Left ventricle myocardium inferior (tissue), 1 donor: ENCODE measurements around the gene CCBE1. TPM values are rescaled to one million over a fixed set of nuclear protein-coding genes. Genes with fewer than 3 reads are reported as not detected.
A peak's percentile ranks its signal among the peaks of the same experiment; 100 is the strongest.

Source experiments
- DNase-seq: peaks from one replicate; pipeline ENCODE4 v3.0.0-alpha.2; 2020
- H3K27ac ChIP-seq: fragments of 200-600 bp; replicated peaks from 2 replicates; pipeline ENCODE4 v1.8.0; 2021
- H3K27me3 ChIP-seq: fragments of 200-600 bp; 2 replicates; pipeline ENCODE4 v1.8.0; 2021; ENCODE audit warnings: low read depth
- H3K36me3 ChIP-seq: fragments of 200-600 bp; 2 replicates; pipeline ENCODE4 v1.8.0; 2021
- H3K4me1 ChIP-seq: fragments of 200-600 bp; 2 replicates; pipeline ENCODE4 v1.8.0; 2021
- H3K4me3 ChIP-seq: fragments of 200-600 bp; 2 replicates; pipeline ENCODE4 v1.8.0; 2021; ENCODE audit warnings: mild to moderate bottlenecking, moderate library complexity
- H3K9me3 ChIP-seq: fragments of 200-600 bp; replicated peaks from 2 replicates; pipeline ENCODE4 v1.8.0; 2021
- intact Hi-C: fragments of 100-400 bp; cut with micrococcal nuclease; formaldehyde crosslinking; loops from one replicate; pipeline ENCODE4 v1.11.0; 2022
- total RNA-seq: library from RNA; stranded (reverse); fragmentation: NEBNext Ultra II Directional; extraction: Animal tissue kit (Norgen Biotek cat#: 25700); gene quantifications from one replicate; pipeline ENCODE4 v1.2.1, GENCODE V29; 2021
- TF ChIP-seq, protein P1 (sequence below): fragments of 200-600 bp; IDR thresholded peaks from 2 replicates; pipeline ENCODE4 v1.8.0; 2021; ENCODE audit warnings: antibody characterized with exemption, mild to moderate bottlenecking, borderline replicate concordance
- donor health status: DM: no; HTN: yes; CAD: no; lungs with severe emphysema.

CCBE1 gene
- total RNA-seq, 1 donor from 2014 or later, result 3.2 TPM

DNA sequence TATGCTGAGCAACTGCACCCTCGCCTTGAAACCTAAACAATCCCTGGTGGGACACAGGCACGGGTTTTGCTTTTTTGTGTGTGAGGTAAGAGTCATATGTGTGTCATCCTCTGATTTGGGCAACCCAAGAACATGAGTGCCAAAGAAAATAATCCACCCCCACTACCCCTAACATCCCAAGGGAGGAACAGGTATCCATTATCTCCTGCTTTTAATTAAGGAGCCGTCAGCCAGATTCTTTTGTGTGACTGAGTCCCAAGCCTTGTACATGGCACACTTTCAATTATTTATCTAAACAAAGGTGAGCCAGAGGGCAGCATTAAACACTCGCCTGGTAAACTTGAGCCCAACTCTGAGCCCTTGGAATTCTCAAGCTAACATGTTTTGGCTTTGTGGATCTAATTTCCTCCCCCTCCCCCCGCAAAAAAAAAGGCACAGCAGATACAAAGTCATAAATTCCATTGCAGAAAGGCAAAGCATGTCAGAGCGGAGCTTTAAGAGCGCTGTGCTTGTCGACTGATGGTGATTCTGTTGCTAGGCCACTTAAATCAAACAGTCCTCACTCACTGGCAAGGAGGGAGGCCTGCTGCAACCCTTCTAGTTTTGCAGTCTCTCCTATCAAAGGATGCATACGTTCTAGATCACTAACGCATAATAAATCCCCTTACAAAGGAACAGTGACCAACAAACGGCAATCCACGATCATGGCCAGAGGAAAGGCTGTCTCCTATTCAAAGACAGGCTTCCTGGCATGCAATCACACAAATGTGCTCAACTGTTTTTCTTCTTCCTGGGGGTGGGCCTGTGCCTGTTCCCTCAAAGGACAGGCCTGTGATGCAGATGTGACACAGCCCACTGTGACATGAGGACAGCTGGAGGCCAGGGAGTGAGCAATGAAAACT lies 194.7 kb downstream of the CCBE1 start:
- TF ChIP-seq, protein P1, sequence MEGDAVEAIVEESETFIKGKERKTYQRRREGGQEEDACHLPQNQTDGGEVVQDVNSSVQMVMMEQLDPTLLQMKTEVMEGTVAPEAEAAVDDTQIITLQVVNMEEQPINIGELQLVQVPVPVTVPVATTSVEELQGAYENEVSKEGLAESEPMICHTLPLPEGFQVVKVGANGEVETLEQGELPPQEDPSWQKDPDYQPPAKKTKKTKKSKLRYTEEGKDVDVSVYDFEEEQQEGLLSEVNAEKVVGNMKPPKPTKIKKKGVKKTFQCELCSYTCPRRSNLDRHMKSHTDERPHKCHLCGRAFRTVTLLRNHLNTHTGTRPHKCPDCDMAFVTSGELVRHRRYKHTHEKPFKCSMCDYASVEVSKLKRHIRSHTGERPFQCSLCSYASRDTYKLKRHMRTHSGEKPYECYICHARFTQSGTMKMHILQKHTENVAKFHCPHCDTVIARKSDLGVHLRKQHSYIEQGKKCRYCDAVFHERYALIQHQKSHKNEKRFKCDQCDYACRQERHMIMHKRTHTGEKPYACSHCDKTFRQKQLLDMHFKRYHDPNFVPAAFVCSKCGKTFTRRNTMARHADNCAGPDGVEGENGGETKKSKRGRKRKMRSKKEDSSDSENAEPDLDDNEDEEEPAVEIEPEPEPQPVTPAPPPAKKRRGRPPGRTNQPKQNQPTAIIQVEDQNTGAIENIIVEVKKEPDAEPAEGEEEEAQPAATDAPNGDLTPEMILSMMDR, result no peak
- intact Hi-C loops, result no loop called here
- H3K4me3 ChIP-seq, result no peak overlapping the region
- H3K9me3 ChIP-seq, result no peaks in the 10 kb centered on the region
- H3K36me3 ChIP-seq, result no peaks in the 10 kb centered on the region
- peaks cover 34% of the 10 kb centered on the region for H3K4me1 ChIP-seq
- H3K27me3 ChIP-seq, result no peaks in the 10 kb centered on the region
- H3K27ac ChIP-seq, result peak overlapping the region; percentile 87
- peak; percentile 30 for DNase-seq

DNA sequence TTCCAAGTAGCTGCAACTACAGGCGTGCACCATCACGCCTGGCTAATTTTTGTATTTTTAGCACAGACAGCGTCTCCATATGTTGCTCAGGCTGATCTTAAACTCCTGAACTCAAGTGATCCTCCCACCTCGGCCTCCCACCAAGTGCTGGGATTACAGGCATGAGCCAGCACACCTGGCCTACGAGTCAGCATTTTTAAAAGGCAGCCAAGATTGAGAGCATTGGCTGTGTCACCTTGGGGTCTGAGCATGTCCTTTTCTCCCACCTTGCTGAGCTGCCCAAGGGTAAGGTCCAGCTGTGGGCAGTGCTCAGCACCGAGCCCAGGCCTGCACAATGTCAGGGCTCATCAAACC lies 195.3 kb downstream of the CCBE1 start:
- no peaks in the 10 kb centered on the region for H3K36me3 ChIP-seq
- no peak overlapping the region for H3K4me3 ChIP-seq
- H3K27ac ChIP-seq, result peak overlapping the region; percentile 87
- intact Hi-C loops, result no loop called here
- H3K4me1 ChIP-seq, result peaks cover 34% of the 10 kb centered on the region
- no peaks in the 10 kb centered on the region for H3K9me3 ChIP-seq
- TF ChIP-seq, protein P1, result no peak
- DNase-seq, result no peak
- H3K27me3 ChIP-seq, result no peaks in the 10 kb centered on the region

DNA sequence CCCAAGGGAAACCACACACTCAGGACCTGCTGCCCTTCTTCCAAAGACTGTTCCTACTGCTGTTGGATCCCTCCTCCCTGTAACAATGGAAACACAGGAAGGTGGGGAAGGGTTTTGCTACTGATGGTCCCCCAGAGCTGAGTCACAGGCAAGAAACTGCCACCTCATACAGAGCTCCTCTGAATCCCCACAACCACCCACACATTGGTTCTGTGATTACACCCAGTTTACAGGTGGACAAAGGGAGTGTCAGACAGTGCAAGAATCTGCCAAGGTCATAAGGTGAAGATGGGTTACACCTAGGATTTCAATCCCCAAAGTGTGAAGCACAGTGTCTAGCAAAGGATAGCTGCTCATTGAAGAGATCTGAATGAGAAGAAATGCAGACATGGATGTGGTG lies 196.5 kb downstream of the CCBE1 start:
- Histone ChIP-seq H3K4me3 (no peak overlapping the region), H3K27ac (no peak overlapping the region), H3K4me1 (peaks cover 34% of the 10 kb centered on the region), H3K9me3 (no peaks in the 10 kb centered on the region), H3K36me3 (no peaks in the 10 kb centered on the region), H3K27me3 (no peaks in the 10 kb centered on the region)
- TF ChIP-seq, protein P1, result no peak
- DNase-seq, result no peak
- intact Hi-C loops, result no loop called here

DNA sequence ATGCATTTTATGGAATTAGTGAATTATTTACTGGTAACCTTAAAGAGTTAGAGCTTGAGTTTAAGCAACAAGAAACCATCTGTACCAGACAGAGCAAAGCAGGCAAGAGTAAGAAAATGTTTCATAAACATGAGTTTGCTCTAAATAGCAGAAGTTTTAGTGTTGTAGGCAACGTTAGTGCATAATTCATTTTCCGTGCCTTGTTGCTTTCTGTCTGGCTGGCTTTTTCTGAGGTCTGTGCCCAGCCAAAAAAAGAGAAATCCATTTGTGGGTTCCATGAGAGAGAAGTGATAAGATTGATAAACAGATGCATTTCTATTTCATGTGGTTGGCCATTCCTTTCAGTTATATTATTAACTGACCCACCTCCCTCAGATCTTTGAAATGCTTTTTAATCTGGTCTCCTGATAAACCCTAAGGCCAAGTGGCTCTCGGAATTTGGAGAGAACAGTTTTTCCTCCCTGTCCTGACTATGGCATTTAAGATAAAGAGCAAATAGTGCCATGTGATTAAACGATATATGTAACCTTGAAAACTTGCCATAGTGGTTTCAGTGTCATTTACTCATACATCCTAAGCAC lies 198.6 kb downstream of the CCBE1 start:
- Histone ChIP-seq H3K27ac (no peak overlapping the region), H3K9me3 (no peaks in the 10 kb centered on the region), H3K4me3 (no peak overlapping the region), H3K27me3 (no peaks in the 10 kb centered on the region), H3K4me1 (peaks cover 30% of the 10 kb centered on the region), H3K36me3 (no peaks in the 10 kb centered on the region)
- TF ChIP-seq, protein P1, result no peak
- no peak for DNase-seq
- intact Hi-C loops, result no loop called here

DNA sequence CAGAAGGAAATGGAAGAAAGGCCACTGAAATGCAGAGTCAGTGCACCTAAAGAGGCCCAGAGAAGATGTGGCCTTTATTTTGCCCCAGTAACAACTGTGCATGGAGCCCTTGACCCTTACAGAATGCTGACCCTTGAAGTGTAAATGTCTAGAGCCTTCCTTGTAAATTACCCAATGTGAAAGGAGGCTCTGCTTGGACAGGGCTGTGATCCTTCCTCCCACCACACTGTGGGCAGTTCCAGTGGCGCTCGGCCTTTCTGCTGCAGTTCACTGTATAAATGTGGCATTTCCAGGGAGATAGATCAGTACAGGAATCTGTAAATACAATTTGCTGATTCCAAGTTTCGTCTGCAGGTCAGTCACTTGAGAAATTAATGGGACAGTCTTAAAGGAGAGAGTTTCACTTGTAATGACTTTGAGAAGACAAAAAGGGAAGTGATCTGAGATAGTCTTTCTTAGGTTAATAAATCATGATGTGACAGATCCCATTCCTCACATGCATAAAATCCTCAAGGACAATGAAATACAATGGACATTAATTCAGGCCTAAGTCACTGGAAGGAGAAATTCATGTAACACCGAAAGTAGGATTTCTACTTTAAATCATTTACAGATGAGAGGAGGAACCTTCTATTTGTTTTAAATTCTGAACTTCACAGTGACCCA lies 204.3 kb downstream of the CCBE1 start:
- no peak for DNase-seq
- intact Hi-C loops, result no loop called here
- Histone ChIP-seq H3K4me3 (no peak overlapping the region), H3K36me3 (no peaks in the 10 kb centered on the region), H3K9me3 (no peaks in the 10 kb centered on the region), H3K27me3 (no peaks in the 10 kb centered on the region), H3K4me1 (peaks cover 3% of the 10 kb centered on the region), H3K27ac (no peak overlapping the region)
- TF ChIP-seq, protein P1, result no peak
